ENCODE data around the gene DLL1. TPM values are rescaled to one million over a fixed set of nuclear protein-coding genes. Genes with fewer than 3 reads are reported as not detected.

The DLL1 gene
- polyA plus RNA-seq, 2 of the 4 experiments (the other 2 are of a cell fraction): 0.05 to 0.15 TPM

DNA sequence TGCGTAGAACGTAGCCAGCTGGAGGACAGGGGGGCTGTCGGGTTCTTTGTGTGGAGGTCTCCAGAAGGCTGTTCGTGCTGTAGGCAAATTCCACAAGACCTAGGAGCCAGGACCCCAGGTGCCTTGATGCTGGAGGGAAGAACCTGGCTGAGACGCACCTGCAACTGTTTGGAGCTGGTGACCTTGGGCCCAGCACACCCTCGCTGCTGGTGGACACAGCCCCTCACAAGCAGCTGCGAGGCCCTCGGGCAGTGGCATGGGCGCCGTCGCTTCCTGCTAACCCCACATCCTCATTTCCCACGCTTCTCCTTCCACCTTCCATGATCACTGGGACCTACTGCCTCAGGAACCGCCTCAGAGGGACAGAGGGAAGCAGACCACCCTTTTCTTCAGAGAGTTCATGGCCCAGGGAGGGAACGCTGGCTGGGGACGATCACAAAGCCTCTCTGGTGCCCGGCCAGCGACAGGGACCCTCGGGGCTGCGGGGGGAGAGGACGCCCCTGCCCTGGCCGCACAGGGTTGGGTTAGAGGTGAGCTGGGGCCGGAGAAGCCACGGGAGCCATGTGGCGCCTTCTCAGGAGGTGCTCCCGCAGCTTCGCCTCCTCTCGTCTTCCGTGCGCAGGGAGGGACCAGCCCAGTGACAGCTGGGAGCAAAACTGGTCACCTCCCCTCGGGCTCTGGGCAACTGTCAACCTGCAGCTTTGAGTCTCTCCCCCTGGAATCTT is 18.4 kb downstream of the DLL1 start (continued):
- TF ChIP-seq, protein P1, sequence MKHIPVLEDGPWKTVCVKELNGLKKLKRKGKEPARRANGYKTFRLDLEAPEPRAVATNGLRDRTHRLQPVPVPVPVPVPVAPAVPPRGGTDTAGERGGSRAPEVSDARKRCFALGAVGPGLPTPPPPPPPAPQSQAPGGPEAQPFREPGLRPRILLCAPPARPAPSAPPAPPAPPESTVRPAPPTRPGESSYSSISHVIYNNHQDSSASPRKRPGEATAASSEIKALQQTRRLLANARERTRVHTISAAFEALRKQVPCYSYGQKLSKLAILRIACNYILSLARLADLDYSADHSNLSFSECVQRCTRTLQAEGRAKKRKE (CRISPR knock-in tag; IDR thresholded peaks at IDR 0.05; ENCODE audit: low read depth): no peak
- TF ChIP-seq BHLHE40 (IDR thresholded peaks at IDR 0.05; ENCODE audit: low read depth, low read length): no peak
- TF ChIP-seq HOXB13 (CRISPR knock-in tag; IDR thresholded peaks at IDR 0.05; ENCODE audit: low read depth): no peak
- TF ChIP-seq JUN (IDR thresholded peaks at IDR 0.05): no peak

DNA sequence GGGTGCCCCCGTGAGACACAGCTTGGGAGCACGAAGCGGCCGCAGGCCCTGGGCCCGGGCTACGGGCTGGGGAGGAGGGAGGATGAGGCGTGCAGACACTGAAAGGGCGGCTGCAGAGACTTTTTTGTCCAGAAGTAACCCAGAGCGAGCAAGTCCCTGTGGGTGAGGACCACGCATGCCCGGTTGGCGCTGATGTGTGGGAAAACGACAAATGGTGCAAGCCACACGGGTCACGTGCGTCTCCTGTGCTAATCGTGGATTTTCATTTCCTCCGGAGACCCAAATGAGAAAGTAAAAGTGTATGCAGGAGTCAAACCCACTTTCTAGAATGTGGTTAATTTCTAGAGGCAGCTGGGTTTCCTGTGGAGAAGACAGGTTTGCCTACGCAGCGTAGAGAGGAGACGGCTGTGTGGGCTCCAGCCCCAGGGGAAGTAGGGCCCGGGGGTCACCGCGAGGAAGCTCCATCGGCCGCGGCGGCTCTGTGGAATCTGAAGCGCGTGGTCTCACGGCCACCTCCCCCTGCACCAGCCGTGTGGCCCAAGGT is 19.0 kb downstream of the DLL1 start:
- POLR2A ChIA-PET: no interaction called here
- DNase-seq (ENCODE audit: low read depth in 1 of 2, low spot score in 1 of 2): no peak
- H3K4me2 ChIP-seq: no peak overlapping the region
- H3K4me1 ChIP-seq: no peaks in the 10 kb centered on the region
- FAIRE-seq: no peak
- H3K4me3 ChIP-seq: no peak overlapping the region
- no peak overlapping the region for H3K27ac ChIP-seq
- TF ChIP-seq MYC (IDR thresholded peaks at IDR 0.05; ENCODE audit: borderline replicate concordance, low read length): no peak
- no peak for TF ChIP-seq RARB (CRISPR knock-in tag; IDR thresholded peaks at IDR 0.05)
- no peak for TF ChIP-seq SMC3 (IDR thresholded peaks at IDR 0.05)
- TF ChIP-seq, protein P2, sequence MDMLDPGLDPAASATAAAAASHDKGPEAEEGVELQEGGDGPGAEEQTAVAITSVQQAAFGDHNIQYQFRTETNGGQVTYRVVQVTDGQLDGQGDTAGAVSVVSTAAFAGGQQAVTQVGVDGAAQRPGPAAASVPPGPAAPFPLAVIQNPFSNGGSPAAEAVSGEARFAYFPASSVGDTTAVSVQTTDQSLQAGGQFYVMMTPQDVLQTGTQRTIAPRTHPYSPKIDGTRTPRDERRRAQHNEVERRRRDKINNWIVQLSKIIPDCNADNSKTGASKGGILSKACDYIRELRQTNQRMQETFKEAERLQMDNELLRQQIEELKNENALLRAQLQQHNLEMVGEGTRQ (IDR thresholded peaks at IDR 0.05): no peak
- TF ChIP-seq, protein P3, sequence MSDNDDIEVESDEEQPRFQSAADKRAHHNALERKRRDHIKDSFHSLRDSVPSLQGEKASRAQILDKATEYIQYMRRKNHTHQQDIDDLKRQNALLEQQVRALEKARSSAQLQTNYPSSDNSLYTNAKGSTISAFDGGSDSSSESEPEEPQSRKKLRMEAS (IDR thresholded peaks at IDR 0.05): no peak
- TF ChIP-seq, protein P4, sequence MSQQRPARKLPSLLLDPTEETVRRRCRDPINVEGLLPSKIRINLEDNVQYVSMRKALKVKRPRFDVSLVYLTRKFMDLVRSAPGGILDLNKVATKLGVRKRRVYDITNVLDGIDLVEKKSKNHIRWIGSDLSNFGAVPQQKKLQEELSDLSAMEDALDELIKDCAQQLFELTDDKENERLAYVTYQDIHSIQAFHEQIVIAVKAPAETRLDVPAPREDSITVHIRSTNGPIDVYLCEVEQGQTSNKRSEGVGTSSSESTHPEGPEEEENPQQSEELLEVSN (IDR thresholded peaks at IDR 0.05; ENCODE audit: borderline replicate concordance, low read depth): no peak
- no peak for TF ChIP-seq GATA3 (IDR thresholded peaks at IDR 0.05; ENCODE audit: borderline replicate concordance)
- no peak for TF ChIP-seq RFX5 (IDR thresholded peaks at IDR 0.05)
- no peak for TF ChIP-seq CBX2 (IDR thresholded peaks at IDR 0.05; ENCODE audit: borderline replicate concordance, low read depth)
- no peak for TF ChIP-seq RCOR1 (IDR thresholded peaks at IDR 0.05; ENCODE audit: low read depth, low read length)
- TF ChIP-seq NR3C1 (IDR thresholded peaks at IDR 0.05): no peak
- no peak for TF ChIP-seq ZSCAN20 (CRISPR knock-in tag; IDR thresholded peaks at IDR 0.05)
- TF ChIP-seq, protein P5, sequence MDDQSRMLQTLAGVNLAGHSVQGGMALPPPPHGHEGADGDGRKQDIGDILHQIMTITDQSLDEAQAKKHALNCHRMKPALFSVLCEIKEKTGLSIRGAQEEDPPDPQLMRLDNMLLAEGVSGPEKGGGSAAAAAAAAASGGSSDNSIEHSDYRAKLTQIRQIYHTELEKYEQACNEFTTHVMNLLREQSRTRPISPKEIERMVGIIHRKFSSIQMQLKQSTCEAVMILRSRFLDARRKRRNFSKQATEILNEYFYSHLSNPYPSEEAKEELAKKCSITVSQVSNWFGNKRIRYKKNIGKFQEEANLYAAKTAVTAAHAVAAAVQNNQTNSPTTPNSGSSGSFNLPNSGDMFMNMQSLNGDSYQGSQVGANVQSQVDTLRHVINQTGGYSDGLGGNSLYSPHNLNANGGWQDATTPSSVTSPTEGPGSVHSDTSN (IDR thresholded peaks at IDR 0.05): no peak
- no peak for TF ChIP-seq NFE2L2 (conservative IDR thresholded peaks at IDR 0.05; ENCODE audit: low read length)
- no peak for TF ChIP-seq CBX8 (IDR thresholded peaks at IDR 0.05)
- TF ChIP-seq NPAS2 (CRISPR knock-in tag; IDR thresholded peaks at IDR 0.05; ENCODE audit: borderline replicate concordance): no peak
- TF ChIP-seq SREBF2 (IDR thresholded peaks at IDR 0.05): no peak
- no peak for TF ChIP-seq HOXB13 (CRISPR knock-in tag; IDR thresholded peaks at IDR 0.05; ENCODE audit: low read depth)
- no peak for ATAC-seq
- 68% methylated on average over 30 of the region's 32 CpGs for WGBS (ENCODE audit: missing lambda C conversion rate)
- no peaks in the 10 kb centered on the region for H3K9me3 ChIP-seq
- CTCF ChIA-PET: no interaction called here

DNA sequence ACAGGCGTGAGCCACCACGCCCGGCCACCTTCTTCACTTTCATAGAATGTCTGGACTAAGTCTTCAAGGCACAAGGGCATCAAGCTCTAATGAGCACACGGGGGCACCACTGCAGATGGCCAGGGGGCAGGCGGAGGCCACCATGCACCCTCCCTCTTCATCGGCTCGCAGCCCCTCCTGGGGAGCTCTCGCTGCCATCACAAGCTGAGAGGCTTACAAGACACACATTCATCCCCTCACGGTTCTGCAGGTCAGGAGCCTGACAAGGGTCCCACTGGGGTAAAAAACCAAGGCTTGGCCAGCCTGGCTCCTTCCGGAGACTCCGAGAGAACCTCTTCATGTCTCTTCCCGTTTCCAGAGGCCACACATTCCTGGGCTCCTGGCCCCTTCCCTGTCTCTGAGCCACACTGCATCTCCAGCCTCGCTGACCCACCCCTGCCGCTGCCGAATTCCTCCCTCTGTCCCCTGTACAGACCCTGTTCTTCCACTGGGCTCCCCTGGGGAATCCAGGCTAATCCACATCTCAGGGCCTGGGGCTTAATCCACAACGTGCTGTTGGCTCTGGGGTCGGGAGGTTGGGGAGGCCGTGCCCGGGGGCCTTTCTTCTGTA is 19.8 kb downstream of the DLL1 start:
- 76% methylated on average over 15 of the region's 19 CpGs for WGBS (ENCODE audit: missing lambda C conversion rate)
- ChIA-PET POLR2A (no interaction called here), CTCF (no interaction called here)
- DNase-seq (ENCODE audit: low read depth in 1 of 2, low spot score in 1 of 2): no peak
- no peaks in the 10 kb centered on the region for H3K4me1 ChIP-seq
- no peak for ATAC-seq
- no peaks in the 10 kb centered on the region for H3K9me3 ChIP-seq
- H3K4me2 ChIP-seq: no peak overlapping the region
- no peak overlapping the region for H3K27ac ChIP-seq
- FAIRE-seq: no peak
- no peak overlapping the region for H3K4me3 ChIP-seq
- TF ChIP-seq, protein P1 (CRISPR knock-in tag; IDR thresholded peaks at IDR 0.05; ENCODE audit: low read depth): no peak
- TF ChIP-seq, protein P6, sequence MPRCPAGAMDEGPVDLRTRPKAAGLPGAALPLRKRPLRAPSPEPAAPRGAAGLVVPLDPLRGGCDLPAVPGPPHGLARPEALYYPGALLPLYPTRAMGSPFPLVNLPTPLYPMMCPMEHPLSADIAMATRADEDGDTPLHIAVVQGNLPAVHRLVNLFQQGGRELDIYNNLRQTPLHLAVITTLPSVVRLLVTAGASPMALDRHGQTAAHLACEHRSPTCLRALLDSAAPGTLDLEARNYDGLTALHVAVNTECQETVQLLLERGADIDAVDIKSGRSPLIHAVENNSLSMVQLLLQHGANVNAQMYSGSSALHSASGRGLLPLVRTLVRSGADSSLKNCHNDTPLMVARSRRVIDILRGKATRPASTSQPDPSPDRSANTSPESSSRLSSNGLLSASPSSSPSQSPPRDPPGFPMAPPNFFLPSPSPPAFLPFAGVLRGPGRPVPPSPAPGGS (IDR thresholded peaks at IDR 0.05): no peak
- TF ChIP-seq, protein P2 (IDR thresholded peaks at IDR 0.05): no peak
- TF ChIP-seq SMC3 (IDR thresholded peaks at IDR 0.05) (no peak), FOSL2 (IDR thresholded peaks at IDR 0.05) (no peak), FOSL2 (CRISPR knock-in tag; IDR thresholded peaks at IDR 0.05) (no peak), MAFK (IDR thresholded peaks at IDR 0.05; ENCODE audit: partially characterized antibody) (no peak), BHLHE40 (IDR thresholded peaks at IDR 0.05; ENCODE audit: low read depth, low read length) (no peak), ZFP36 (IDR thresholded peaks at IDR 0.05; ENCODE audit: borderline replicate concordance, partially characterized antibody) (no peak), POLR2A (IDR thresholded peaks at IDR 0.05; ENCODE audit: low read length) (no peak), FOXS1 (CRISPR knock-in tag; IDR thresholded peaks at IDR 0.05) (no peak), RCOR1 (IDR thresholded peaks at IDR 0.05; ENCODE audit: low read depth, low read length) (no peak)
